Activated T-cell treated with anti-CD3 and anti-CD28 coated beads, Interleukin-2, amount 50 U/mL, for 72 hours (primary cell): ENCODE data around the gene INHBB. TPM values are rescaled to one million over a fixed set of nuclear protein-coding genes. Genes with fewer than 3 reads are reported as not detected.

Source experiments
- ATAC-seq, 2 donors: fragments of 150-1000 bp; cut with Tn5 transposase; replicated peaks in 1 of 2; 2 replicates each; pipeline ENCODE4 v1.10.0; 2021; ENCODE audit warnings: moderate library complexity in 2 of 2, mild to moderate bottlenecking in 1 of 2
- DNase-seq, 2 donors: peaks; one replicate each; pipeline ENCODE4 v3.0.0; 2021 to 2022; ENCODE audit warnings: mixed read lengths in 1 of 2
- H3K27ac Mint-ChIP-seq: one replicate; pipeline ENCODE4 v1.8.0; 2022; ENCODE audit warnings: mild to moderate bottlenecking, moderate library complexity, mixed read lengths
- H3K27me3 Mint-ChIP-seq: one replicate; pipeline ENCODE4 v1.8.0; 2022; ENCODE audit warnings: low read depth, mixed read lengths
- H3K36me3 Mint-ChIP-seq, 2 donors: one replicate each; pipeline ENCODE4 v1.8.0; 2022; ENCODE audit warnings: mixed read lengths in 2 of 2, mild to moderate bottlenecking in 1 of 2; ENCODE audit not compliant: insufficient read depth in 2 of 2
- H3K4me1 Mint-ChIP-seq: one replicate; pipeline ENCODE4 v1.8.0; 2022; ENCODE audit warnings: low read depth, mixed read lengths
- H3K4me3 Mint-ChIP-seq, 2 donors: one replicate each; pipeline ENCODE4 v1.8.0; 2022; ENCODE audit warnings: mild to moderate bottlenecking in 2 of 2, mixed read lengths in 2 of 2, moderate library complexity in 2 of 2
- H3K9me3 Mint-ChIP-seq, 2 donors: one replicate each; pipeline ENCODE4 v1.8.0; 2022; ENCODE audit warnings: mixed read lengths in 2 of 2
- total RNA-seq, 2 donors: library from RNA; stranded (reverse); gene quantifications; one replicate each; pipeline ENCODE4 v1.2.3, GENCODE V29; 2022

INHBB gene
- total RNA-seq, 2 donors from 2014 or later = not detected

DNA sequence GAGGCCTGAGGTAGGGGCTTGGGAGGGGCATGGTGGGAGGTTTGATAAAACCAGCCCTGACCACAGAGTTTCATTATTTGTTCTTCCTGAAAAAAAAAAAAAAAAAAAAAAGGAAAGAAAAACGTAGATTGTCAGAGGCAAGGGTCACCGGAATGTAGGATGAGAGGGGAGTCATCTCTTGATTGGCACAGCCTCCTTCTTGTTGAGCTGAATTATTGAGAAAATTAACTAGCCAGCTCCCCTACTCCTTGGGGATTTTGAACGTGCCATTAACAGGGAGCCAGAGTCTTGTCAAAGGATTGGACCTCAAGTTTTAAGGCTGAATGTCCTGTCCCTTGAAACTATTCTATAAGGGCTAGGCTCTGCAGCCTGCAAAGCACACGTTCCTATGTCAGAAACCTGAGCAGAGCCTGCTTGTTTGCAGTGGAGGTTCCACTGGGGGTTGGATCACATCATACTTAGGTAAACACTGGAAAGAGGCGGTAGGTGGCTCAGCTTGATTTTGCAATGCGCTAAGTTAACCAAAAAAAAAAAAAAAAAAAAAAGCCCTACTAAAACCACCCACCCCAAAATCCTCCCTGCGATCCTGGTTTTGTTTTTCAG is 2.3 kb downstream of the INHBB start:
- H3K27ac Mint-ChIP-seq = no peak overlapping the region
- DNase-seq (no peak), ATAC-seq (no peak)
- peaks cover 44% of the 10 kb centered on the region for H3K27me3 Mint-ChIP-seq
- no peak overlapping the region for H3K4me3 Mint-ChIP-seq
- H3K9me3 Mint-ChIP-seq = no peaks in the 10 kb centered on the region
- peaks cover 19% of the 10 kb centered on the region for H3K4me1 Mint-ChIP-seq
- H3K36me3 Mint-ChIP-seq = peaks cover 0 to 3% of the 10 kb centered on the region in 2 donors

- Mint-ChIP-seq H3K27ac (no peak overlapping the region), H3K9me3 (no peaks in the 10 kb centered on the region), H3K36me3 (peaks cover 0 to 3% of the 10 kb centered on the region in 2 donors), H3K4me3 (no peak overlapping the region), H3K4me1 (peaks cover 13% of the 10 kb centered on the region), H3K27me3 (peaks cover 43% of the 10 kb centered on the region)
- DNase-seq (no peak), ATAC-seq (no peak)
These were observed 3.0 kb downstream of the INHBB start for GRCh38 chr2:120348737-120349439.

DNA sequence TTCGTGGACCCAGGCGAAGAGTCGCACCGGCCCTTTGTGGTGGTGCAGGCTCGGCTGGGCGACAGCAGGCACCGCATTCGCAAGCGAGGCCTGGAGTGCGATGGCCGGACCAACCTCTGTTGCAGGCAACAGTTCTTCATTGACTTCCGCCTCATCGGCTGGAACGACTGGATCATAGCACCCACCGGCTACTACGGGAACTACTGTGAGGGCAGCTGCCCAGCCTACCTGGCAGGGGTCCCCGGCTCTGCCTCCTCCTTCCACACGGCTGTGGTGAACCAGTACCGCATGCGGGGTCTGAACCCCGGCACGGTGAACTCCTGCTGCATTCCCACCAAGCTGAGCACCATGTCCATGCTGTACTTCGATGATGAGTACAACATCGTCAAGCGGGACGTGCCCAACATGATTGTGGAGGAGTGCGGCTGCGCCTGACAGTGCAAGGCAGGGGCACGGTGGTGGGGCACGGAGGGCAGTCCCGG is 3.5 kb downstream of the INHBB start:
- no peak for ATAC-seq

GRCh38 chr2:120350080-120350479 is 4.1 kb downstream of the INHBB start:
- DNase-seq = no peak
- H3K9me3 Mint-ChIP-seq = no peaks in the 10 kb centered on the region
- H3K4me1 Mint-ChIP-seq = peaks cover 13% of the 10 kb centered on the region
- no peak for ATAC-seq
- H3K4me3 Mint-ChIP-seq = no peak overlapping the region
- peaks cover 0 to 3% of the 10 kb centered on the region in 2 donors for H3K36me3 Mint-ChIP-seq
- no peak overlapping the region for H3K27ac Mint-ChIP-seq
- peaks cover 43% of the 10 kb centered on the region for H3K27me3 Mint-ChIP-seq

More for the DNA sequence above, 3.5 kb downstream of the INHBB start:
- Mint-ChIP-seq H3K4me3 (no peak overlapping the region), H3K9me3 (no peaks in the 10 kb centered on the region), H3K27ac (no peak overlapping the region), H3K4me1 (peaks cover 13% of the 10 kb centered on the region), H3K36me3 (peaks cover 0 to 3% of the 10 kb centered on the region in 2 donors), H3K27me3 (peaks cover 43% of the 10 kb centered on the region)
- no peak for DNase-seq

- H3K9me3 Mint-ChIP-seq = no peaks in the 10 kb centered on the region
- no peak for ATAC-seq
- DNase-seq = no peak
- H3K4me3 Mint-ChIP-seq = no peak overlapping the region
- peaks cover 13% of the 10 kb centered on the region for H3K4me1 Mint-ChIP-seq
- peaks cover 43% of the 10 kb centered on the region for H3K27me3 Mint-ChIP-seq
- peaks cover 0 to 3% of the 10 kb centered on the region in 2 donors for H3K36me3 Mint-ChIP-seq
- H3K27ac Mint-ChIP-seq = no peak overlapping the region
These were observed 4.9 kb downstream of the INHBB start for GRCh38 chr2:120350801-120351320.

DNA sequence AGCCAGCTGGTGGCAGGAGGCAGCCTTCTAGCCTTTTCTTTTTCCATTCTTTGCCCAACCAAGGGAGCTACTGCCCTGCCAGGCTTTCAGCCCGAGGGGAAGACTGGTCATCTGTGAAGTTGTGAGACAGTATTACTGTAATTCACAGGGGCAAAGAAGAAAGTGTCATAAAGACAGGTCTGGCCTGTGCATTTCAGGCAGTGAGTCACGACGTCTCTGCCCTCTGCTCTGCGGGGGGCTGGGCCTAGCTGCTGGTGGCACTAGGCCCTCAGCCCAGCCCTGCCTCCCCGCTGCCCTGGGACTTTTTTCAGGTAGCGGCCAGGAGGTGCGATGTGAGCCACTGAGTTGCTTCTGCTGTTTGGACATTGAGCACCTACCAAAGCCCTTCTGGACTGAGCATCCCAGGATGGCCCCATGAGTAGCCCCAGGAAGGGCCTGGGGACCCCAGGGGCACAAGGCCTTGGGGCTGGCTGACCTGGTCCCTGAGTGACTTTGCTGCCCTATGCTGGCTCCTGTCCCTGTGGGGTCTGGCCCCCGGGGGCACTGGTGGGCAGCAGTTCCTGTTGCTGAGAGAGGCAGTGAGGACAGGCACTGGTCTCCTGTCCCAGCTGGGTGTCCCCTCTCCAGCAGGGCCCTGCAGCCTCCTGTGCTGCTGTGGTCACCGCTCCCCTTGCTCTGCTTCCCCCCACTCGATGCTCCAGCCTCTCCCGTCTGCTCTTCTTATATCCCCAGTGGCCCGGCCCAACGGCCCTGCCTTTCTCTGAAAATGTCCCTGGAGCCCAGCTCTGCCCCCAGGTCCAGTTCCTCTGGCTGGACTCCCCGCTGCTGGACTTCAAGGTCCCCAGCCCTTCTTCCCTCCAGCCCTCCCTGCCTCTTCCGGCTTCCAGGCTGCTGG is 7.0 kb downstream of the INHBB start:
- Mint-ChIP-seq H3K27ac (no peak overlapping the region), H3K4me1 (no peaks in the 10 kb centered on the region), H3K27me3 (peaks cover 29% of the 10 kb centered on the region), H3K36me3 (no peaks in the 10 kb centered on the region), H3K4me3 (no peak overlapping the region), H3K9me3 (no peaks in the 10 kb centered on the region)
- DNase-seq = no peak
- no peak for ATAC-seq

DNA sequence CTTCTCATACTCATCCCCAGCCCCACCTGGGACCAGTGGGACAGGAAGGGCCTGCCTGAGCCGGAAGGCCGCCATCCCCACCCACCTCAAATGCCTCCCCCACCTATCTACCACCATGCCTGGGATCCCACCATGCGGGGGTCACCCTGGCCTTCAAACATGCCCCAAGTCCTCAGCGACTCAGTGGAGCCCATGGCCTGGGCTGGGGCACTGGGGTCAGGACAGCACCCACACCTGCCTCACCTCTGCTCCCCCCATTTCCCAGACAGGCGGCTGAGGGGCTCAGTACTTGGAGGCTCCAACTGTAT is 7.6 kb downstream of the INHBB start:
- Mint-ChIP-seq H3K4me3 (no peak overlapping the region), H3K27me3 (peaks cover 23% of the 10 kb centered on the region), H3K27ac (no peak overlapping the region), H3K9me3 (no peaks in the 10 kb centered on the region), H3K4me1 (no peaks in the 10 kb centered on the region), H3K36me3 (no peaks in the 10 kb centered on the region)
- ATAC-seq (no peak), DNase-seq (no peak)

DNA sequence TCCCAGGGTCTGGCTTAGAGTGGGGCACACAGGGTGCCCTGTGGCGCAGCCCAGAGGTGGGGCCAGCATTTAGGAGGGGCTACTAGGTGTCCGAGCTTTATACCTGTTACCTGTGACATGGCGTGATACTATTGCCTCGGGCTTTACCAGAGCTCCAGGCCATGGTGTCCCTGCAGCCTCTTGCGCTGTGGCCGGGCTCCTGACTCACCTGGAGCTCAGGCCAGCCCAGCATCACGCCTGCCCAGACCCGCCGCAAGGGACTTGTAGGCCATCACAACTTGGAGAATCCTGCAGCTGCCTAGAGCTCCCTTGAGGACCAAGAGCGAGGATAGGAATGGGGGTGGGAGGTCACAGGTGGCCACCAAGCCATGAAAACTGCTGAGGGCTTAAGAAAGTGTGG is 8.0 kb downstream of the INHBB start:
- Mint-ChIP-seq H3K27ac (no peak overlapping the region), H3K27me3 (peaks cover 19% of the 10 kb centered on the region), H3K9me3 (no peaks in the 10 kb centered on the region), H3K36me3 (no peaks in the 10 kb centered on the region), H3K4me1 (no peaks in the 10 kb centered on the region), H3K4me3 (no peak overlapping the region)
- no peak for ATAC-seq
- DNase-seq = no peak

- peaks cover 14% of the 10 kb centered on the region for H3K27me3 Mint-ChIP-seq
- H3K36me3 Mint-ChIP-seq = no peaks in the 10 kb centered on the region
- H3K4me1 Mint-ChIP-seq = no peaks in the 10 kb centered on the region
- H3K27ac Mint-ChIP-seq = no peak overlapping the region
- ATAC-seq (no peak), DNase-seq (no peak)
- no peak overlapping the region for H3K4me3 Mint-ChIP-seq
- H3K9me3 Mint-ChIP-seq = no peaks in the 10 kb centered on the region
These were observed 8.5 kb downstream of the INHBB start for GRCh38 chr2:120354467-120354866.

DNA sequence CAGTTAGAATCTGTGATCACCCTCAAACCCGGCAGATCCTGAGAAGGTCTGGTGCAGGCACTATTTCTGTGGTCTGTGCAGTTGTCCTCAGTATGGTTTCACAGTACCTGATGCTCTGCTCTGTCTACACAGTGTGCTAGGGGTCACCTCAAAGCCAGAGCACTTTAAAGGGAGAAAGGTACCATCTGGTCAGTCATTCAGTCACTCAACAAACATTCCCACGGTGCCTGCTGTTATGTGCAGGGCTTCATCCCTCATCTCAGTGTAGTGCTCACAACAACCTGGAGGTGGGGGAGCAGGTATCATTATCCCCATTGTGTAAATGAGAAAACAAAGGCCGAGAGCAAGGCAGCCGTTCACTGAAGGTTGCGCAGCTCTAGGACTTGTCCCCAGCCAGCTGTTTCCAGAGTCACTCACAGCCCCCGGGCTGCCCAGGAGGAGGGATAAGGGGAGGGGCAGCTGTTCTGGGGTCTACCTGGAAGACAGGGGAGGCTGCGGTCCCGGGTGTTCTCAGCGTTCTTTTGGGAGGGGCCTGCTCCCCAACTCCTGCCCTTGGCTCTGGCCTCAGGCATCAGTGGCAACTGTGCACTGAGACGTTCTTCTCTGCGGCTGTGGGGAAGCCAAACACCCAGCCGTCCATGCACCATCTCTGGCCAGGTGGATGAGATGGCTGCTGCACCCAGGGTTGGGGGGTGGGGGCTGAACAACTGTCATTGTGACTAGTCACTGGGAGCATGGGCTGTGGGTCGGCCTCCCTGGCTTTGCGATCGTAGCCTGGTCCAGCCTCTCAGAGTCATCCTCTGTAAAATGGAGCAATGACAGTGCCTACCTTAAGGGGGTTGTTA is 9.2 kb downstream of the INHBB start:
- Mint-ChIP-seq H3K9me3 (no peaks in the 10 kb centered on the region), H3K4me1 (no peaks in the 10 kb centered on the region), H3K36me3 (no peaks in the 10 kb centered on the region), H3K4me3 (no peak overlapping the region), H3K27me3 (peaks cover 7% of the 10 kb centered on the region), H3K27ac (no peak overlapping the region)
- no peak for DNase-seq
- no peak for ATAC-seq

GRCh38 chr2:120355780-120356266 is 9.9 kb downstream of the INHBB start:
- Mint-ChIP-seq H3K9me3 (no peaks in the 10 kb centered on the region), H3K4me1 (no peaks in the 10 kb centered on the region), H3K36me3 (no peaks in the 10 kb centered on the region), H3K27ac (no peak overlapping the region), H3K4me3 (no peak overlapping the region), H3K27me3 (peaks cover under 1% of the 10 kb centered on the region)
- DNase-seq (no peak), ATAC-seq (no peak)

- Mint-ChIP-seq H3K9me3 (no peaks in the 10 kb centered on the region), H3K4me1 (no peaks in the 10 kb centered on the region), H3K36me3 (no peaks in the 10 kb centered on the region), H3K27ac (no peak overlapping the region), H3K27me3 (no peaks in the 10 kb centered on the region), H3K4me3 (no peak overlapping the region)
- no peak for DNase-seq
- no peak for ATAC-seq
These were observed 11.8 kb downstream of the INHBB start for GRCh38 chr2:120357768-120358167.
